Esophagus muscularis mucosa (tissue), 4 donors: Measurements from ENCODE around the gene RMDN2. TPM values are rescaled to one million over a fixed set of nuclear protein-coding genes. Genes with fewer than 3 reads are reported as not detected.

Source experiments
- DNase-seq: peaks from one replicate; pipeline ENCODE4 v3.0.0-alpha.2; 2017; ENCODE audit errors: extremely low spot score
- H3K27ac ChIP-seq, 4 donors: fragments of 200-600 bp; sonication (generic); replicated peaks in 1 of 4; 1 replicate in 3 of 4; 2 replicates in 1 of 4; pipeline ENCODE4 v1.5.1; 2016 to 2019; ENCODE audit warnings: mild to moderate bottlenecking in 1 of 4
- H3K27me3 ChIP-seq, 4 donors: fragments of 200-600 bp; sonication (generic); one replicate each; pipeline versions ENCODE4 v1.5.1 to v1.6.0; 2016 to 2019
- H3K36me3 ChIP-seq, 4 donors: fragments of 200-600 bp; sonication (generic); one replicate each; pipeline ENCODE4 v1.5.1; 2016 to 2019
- H3K4me1 ChIP-seq, 4 donors: fragments of 200-600 bp; sonication (generic); one replicate each; pipeline ENCODE4 v1.5.1; 2016 to 2019
- H3K4me3 ChIP-seq, 4 donors: fragments of 200-600 bp; sonication (generic); 1 replicate in 2 of 4; 2 replicates in 2 of 4; pipeline ENCODE4 v1.5.1; 2016 to 2019; ENCODE audit warnings: mild to moderate bottlenecking in 4 of 4, moderate library complexity in 1 of 4
- H3K9me3 ChIP-seq, 4 donors: fragments of 200-600 bp; sonication (generic); 1 replicate in 3 of 4; 2 replicates in 1 of 4; pipeline ENCODE4 v1.5.1; 2016 to 2019
- CTCF ChIP-seq, 3 experiments: fragments of 200-600 bp in 2 of 3; fragments of 450-650 bp in 1 of 3; sonication (generic) in 2 of 3; IDR thresholded peaks; one replicate each; pipeline ENCODE4 v1.5.1; 2017 to 2019; ENCODE audit warnings: antibody characterized with exemption in 3 of 3, mild to moderate bottlenecking in 2 of 3, moderate library complexity in 1 of 3
- EP300 ChIP-seq: sonication (generic); formaldehyde crosslinking; IDR thresholded peaks from one replicate; pipeline ENCODE4 v1.6.1; 2017; ENCODE audit warnings: antibody characterized with exemption
- POLR2A ChIP-seq: fragments of 450-650 bp; IDR thresholded peaks from one replicate; pipeline ENCODE4 v1.6.1; 2017; ENCODE audit warnings: antibody characterized with exemption, moderate library complexity, mild to moderate bottlenecking, low read depth
- POLR2AphosphoS5 ChIP-seq, 2 donors: sonication (generic); formaldehyde crosslinking; IDR thresholded peaks; one replicate each; pipeline ENCODE4 v1.6.1; 2017; ENCODE audit warnings: antibody characterized with exemption in 2 of 2
- WGBS: methylation state at CpG from one replicate; pipeline ENCODE4 v1.1.5; 2018; 5-methylcytosine and 5-hydroxymethylcytosine counted together
- intact Hi-C: fragments of 100-400 bp; cut with DNase I; formaldehyde crosslinking; loops from one replicate; pipeline ENCODE4 v1.15.1; 2023
- total RNA-seq, 4 donors: library from RNA; depleted of rRNA; stranded (reverse); fragments of >200 nt; gene quantifications; one replicate each; pipeline versions ENCODE4 v1.1.0 to v1.2.1, GENCODE V29; 2016

The RMDN2 gene
- total RNA-seq, 4 donors from 2014 or later = 11.0 to 22.8 (median 13.2) TPM

- H3K4me1 ChIP-seq = peaks cover 0 to 14% (median 9%) of the 10 kb centered on the region in 4 donors
- TF ChIP-seq CTCF (IDR thresholded peaks at IDR 0.05) (no peak), POLR2AphosphoS5 (IDR thresholded peaks at IDR 0.05) (no peak), POLR2A (no peak), EP300 (no peak)
- H3K27me3 ChIP-seq = no peaks in the 10 kb centered on the region
- H3K4me3 ChIP-seq = no peak overlapping the region
- H3K36me3 ChIP-seq = no peaks in the 10 kb centered on the region
- intact Hi-C loops = loop anchor here (10.0 kb wide), 2 partner anchors 83 to 383 kb away; no protein-coding TSS in a partner anchor
- no peak overlapping the region for H3K27ac ChIP-seq
- H3K9me3 ChIP-seq = no peaks in the 10 kb centered on the region
- no peak for DNase-seq
- WGBS = 39% methylated on average over 5 of the region's 5 CpGs
Measured at GRCh38 chr2:37891846-37892435, 33.1 kb upstream of the RMDN2 start.

- intact Hi-C loops = loop anchor here (10.0 kb wide), 2 partner anchors 82 to 382 kb away; no protein-coding TSS in a partner anchor
- H3K4me1 ChIP-seq = peaks cover 0 to 14% (median 9%) of the 10 kb centered on the region in 4 donors
- whole genome bisulfite sequencing = 43% methylated on average over 7 of the region's 7 CpGs
Measured at GRCh38 chr2:37892436-37893114, 32.5 kb upstream of the RMDN2 start.

GRCh38 chr2:37893327-37893726 is 31.8 kb upstream of the RMDN2 start:
- DNase-seq = no peak
- intact Hi-C loops = loop anchor here (10.0 kb wide), 2 partner anchors 81 to 381 kb away; no protein-coding TSS in a partner anchor
- Histone ChIP-seq H3K27me3 (no peaks in the 10 kb centered on the region), H3K4me3 (no peak overlapping the region), H3K36me3 (no peaks in the 10 kb centered on the region), H3K9me3 (no peaks in the 10 kb centered on the region), H3K4me1 (peaks cover 0 to 14% (median 9%) of the 10 kb centered on the region in 4 donors), H3K27ac (no peak overlapping the region)
- no peak for TF ChIP-seq CTCF (IDR thresholded peaks at IDR 0.05)
- no peak for TF ChIP-seq POLR2A
- no peak for TF ChIP-seq EP300
- no peak for TF ChIP-seq POLR2AphosphoS5 (IDR thresholded peaks at IDR 0.05)
- WGBS = 93% methylated on average over 1 of the region's 1 CpG

More at GRCh38 chr2:37892436-37893114, 32.5 kb upstream of the RMDN2 start:
- no peaks in the 10 kb centered on the region for H3K36me3 ChIP-seq
- TF ChIP-seq POLR2AphosphoS5 (IDR thresholded peaks at IDR 0.05) (no peak), CTCF (IDR thresholded peaks at IDR 0.05) (no peak), POLR2A (no peak), EP300 (no peak)
- no peak overlapping the region for H3K27ac ChIP-seq
- H3K4me3 ChIP-seq = no peak overlapping the region
- no peaks in the 10 kb centered on the region for H3K27me3 ChIP-seq
- no peaks in the 10 kb centered on the region for H3K9me3 ChIP-seq
- DNase-seq = no peak

- no peaks in the 10 kb centered on the region for H3K36me3 ChIP-seq
- H3K27me3 ChIP-seq = no peaks in the 10 kb centered on the region
- no peak overlapping the region for H3K4me3 ChIP-seq
- intact Hi-C loops = loop anchor here (10.0 kb wide), 2 partner anchors 81 to 381 kb away; no protein-coding TSS in a partner anchor
- peaks cover 0 to 14% (median 9%) of the 10 kb centered on the region in 4 donors for H3K4me1 ChIP-seq
- no peak for DNase-seq
- H3K9me3 ChIP-seq = no peaks in the 10 kb centered on the region
- 96% methylated on average over 7 of the region's 7 CpGs for WGBS
- TF ChIP-seq POLR2A (no peak), POLR2AphosphoS5 (IDR thresholded peaks at IDR 0.05) (no peak), CTCF (IDR thresholded peaks at IDR 0.05) (no peak), EP300 (no peak)
- H3K27ac ChIP-seq = no peak overlapping the region
Measured at GRCh38 chr2:37894047-37894446, 31.0 kb upstream of the RMDN2 start.
